Peyer's patch (tissue), 4 donors: ENCODE measurements around the gene BLMH.

Experiments
- CTCF ChIP-seq, 6 experiments: fragments of 450-650 bp in 4 of 6; fragments of 200-600 bp in 2 of 6; sonication (generic) in 1 of 6; IDR thresholded peaks; one replicate each; pipeline ENCODE4 v1.5.1; 2017 to 2019; ENCODE audit warnings: antibody characterized with exemption in 6 of 6, mild to moderate bottlenecking in 3 of 6, moderate library complexity in 1 of 6
- POLR2A ChIP-seq, 2 donors: fragments of 450-650 bp; IDR thresholded peaks; one replicate each; pipeline ENCODE4 v1.5.1; 2017; ENCODE audit warnings: antibody characterized with exemption in 2 of 2, mild to moderate bottlenecking in 2 of 2, moderate library complexity in 2 of 2

GRCh38 chr17:30199600-30199999, 92.1 kb downstream of the BLMH start:
- TF ChIP-seq CTCF (IDR thresholded peaks at IDR 0.05) (no peak), POLR2A (IDR thresholded peaks at IDR 0.05) (no peak)
